HG02885 (cell line): ENCODE results near the gene KIF7.

Experiments used
- ATAC-seq: cut with Tn5 transposase; IDR thresholded peaks from one replicate; pipeline ENCODE4 v1.9.1; 2021; ENCODE audit warnings: mild to moderate bottlenecking; ENCODE audit not compliant: unreplicated experiment, poor library complexity

The KIF7 gene

GRCh38 chr15:89669941-89670340 is 14.7 kb upstream of the KIF7 start:
- ATAC-seq, result no peak

- ATAC-seq, result no peak
These were observed 14.1 kb upstream of the KIF7 start for GRCh38 chr15:89669309-89669865.

- ATAC-seq, result no peak
These were observed 12.9 kb upstream of the KIF7 start for GRCh38 chr15:89668171-89668570.

- no peak for ATAC-seq
These were observed 12.4 kb upstream of the KIF7 start for GRCh38 chr15:89667706-89667960.

- no peak for ATAC-seq
These were observed 11.8 kb upstream of the KIF7 start for GRCh38 chr15:89666858-89667705.

GRCh38 chr15:89666184-89666857 is 11.1 kb upstream of the KIF7 start:
- ATAC-seq, result no peak

- peak; percentile 44 for ATAC-seq
These were observed 10.3 kb upstream of the KIF7 start for GRCh38 chr15:89665449-89666181.

- no peak for ATAC-seq
These were observed 9.4 kb upstream of the KIF7 start for GRCh38 chr15:89664441-89665350.

- no peak for ATAC-seq
These were observed 7.8 kb upstream of the KIF7 start for GRCh38 chr15:89662893-89663626.

- no peak for ATAC-seq
These were observed 5.3 kb upstream of the KIF7 start for GRCh38 chr15:89660556-89660955.

- ATAC-seq, result no peak
These were observed 4.0 kb upstream of the KIF7 start for GRCh38 chr15:89659295-89659694.

GRCh38 chr15:89657686-89658200 is 2.5 kb upstream of the KIF7 start:
- no peak for ATAC-seq

- no peak for ATAC-seq
These were observed 999 bp upstream of the KIF7 start for GRCh38 chr15:89656116-89656815.

GRCh38 chr15:89654301-89654761 is 936 bp downstream of the KIF7 start:
- ATAC-seq, result no peak

- ATAC-seq, result no peak
These were observed 1.7 kb downstream of the KIF7 start for GRCh38 chr15:89653578-89653977.

GRCh38 chr15:89652666-89653065 is 2.6 kb downstream of the KIF7 start:
- ATAC-seq, result no peak

- ATAC-seq, result no peak
These were observed 3.1 kb downstream of the KIF7 start for GRCh38 chr15:89652131-89652530.

- ATAC-seq, result no peak
These were observed 5.6 kb downstream of the KIF7 start for GRCh38 chr15:89649716-89650115.
